Measurements from ENCODE around the gene ATP1A4. TPM values are rescaled to one million over a fixed set of nuclear protein-coding genes. Genes with fewer than 3 reads are reported as not detected.

Gene ATP1A4
- total RNA-seq, 4 donors from 2014 or later = 0.57 TPM; not detected in 3

- Histone ChIP-seq H3K9me3 (no peaks in the 10 kb centered on the region), H3K36me3 (peaks cover 0 to 6% (median 0%) of the 10 kb centered on the region in 3 donors), H3K4me3 (no peak overlapping the region), H3K27me3 (no peaks in the 10 kb centered on the region), H3K4me1 (no peaks in the 10 kb centered on the region), H3K27ac (no peak overlapping the region)
- TF ChIP-seq CTCF (IDR thresholded peaks at IDR 0.05) (no peak), POLR2A (IDR thresholded peaks at IDR 0.05) (no peak)
- no peak for DNase-seq
These were observed 22.4 kb upstream of the ATP1A4 start for GRCh38 chr1:160129046-160129445.

GRCh38 chr1:160129558-160129957 is 21.8 kb upstream of the ATP1A4 start:
- TF ChIP-seq POLR2A (IDR thresholded peaks at IDR 0.05) (no peak), CTCF (IDR thresholded peaks at IDR 0.05) (no peak)
- no peaks in the 10 kb centered on the region for H3K4me1 ChIP-seq
- H3K36me3 ChIP-seq = peaks cover 0 to 6% (median 0%) of the 10 kb centered on the region in 3 donors
- H3K4me3 ChIP-seq = no peak overlapping the region
- no peaks in the 10 kb centered on the region for H3K27me3 ChIP-seq
- no peaks in the 10 kb centered on the region for H3K9me3 ChIP-seq
- no peak overlapping the region for H3K27ac ChIP-seq
- DNase-seq = no peak

- TF ChIP-seq POLR2A (IDR thresholded peaks at IDR 0.05) (no peak), CTCF (IDR thresholded peaks at IDR 0.05) (no peak)
- Histone ChIP-seq H3K4me3 (no peak overlapping the region), H3K36me3 (peaks cover 0 to 6% (median 0%) of the 10 kb centered on the region in 3 donors), H3K4me1 (no peaks in the 10 kb centered on the region), H3K27me3 (no peaks in the 10 kb centered on the region), H3K27ac (no peak overlapping the region), H3K9me3 (no peaks in the 10 kb centered on the region)
- no peak for DNase-seq
These were observed 21.4 kb upstream of the ATP1A4 start for GRCh38 chr1:160129966-160130365.

- Histone ChIP-seq H3K9me3 (no peaks in the 10 kb centered on the region), H3K4me1 (no peaks in the 10 kb centered on the region), H3K27ac (no peak overlapping the region), H3K4me3 (no peak overlapping the region), H3K36me3 (peaks cover 0 to 6% (median 0%) of the 10 kb centered on the region in 3 donors), H3K27me3 (no peaks in the 10 kb centered on the region)
- DNase-seq = no peak
- TF ChIP-seq CTCF (IDR thresholded peaks at IDR 0.05) (no peak), POLR2A (IDR thresholded peaks at IDR 0.05) (no peak)
These were observed 20.9 kb upstream of the ATP1A4 start for GRCh38 chr1:160130486-160130885.

GRCh38 chr1:160130939-160131338 is 20.5 kb upstream of the ATP1A4 start:
- Histone ChIP-seq H3K27me3 (no peaks in the 10 kb centered on the region), H3K4me3 (no peak overlapping the region), H3K4me1 (no peaks in the 10 kb centered on the region), H3K27ac (no peak overlapping the region), H3K9me3 (no peaks in the 10 kb centered on the region), H3K36me3 (peaks cover 0 to 6% (median 0%) of the 10 kb centered on the region in 3 donors)
- no peak for TF ChIP-seq POLR2A (IDR thresholded peaks at IDR 0.05)
- no peak for TF ChIP-seq CTCF (IDR thresholded peaks at IDR 0.05)
- DNase-seq = no peak
